ENCODE data around the gene PAX7.

DNA sequence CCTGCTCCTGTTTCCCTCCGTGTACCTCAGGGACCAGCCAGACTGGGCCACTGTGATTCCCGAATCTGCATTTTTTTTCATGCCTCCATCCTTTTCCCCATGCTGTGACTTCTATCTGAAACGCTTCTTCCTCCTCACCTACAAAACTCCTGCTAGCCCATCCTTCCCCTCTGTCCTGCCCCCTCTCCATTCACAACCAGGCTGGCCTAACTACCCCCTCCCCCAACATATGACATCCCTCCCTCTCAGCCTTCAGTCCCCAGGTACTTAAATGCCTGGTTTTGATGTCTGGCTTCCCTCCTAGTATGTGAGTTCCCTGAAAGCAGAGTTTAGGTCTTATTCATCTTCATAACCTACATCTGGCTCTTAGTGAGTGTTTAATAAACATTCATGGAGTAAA lies 146.1 kb downstream of the PAX7 start:
- TF ChIP-seq CHD1 (IDR thresholded peaks at IDR 0.05; ENCODE audit: low read depth, low read length) (no peak), POLR2A (IDR thresholded peaks at IDR 0.05; ENCODE audit: low read depth, low read length) (no peak), MAFK (IDR thresholded peaks at IDR 0.05; ENCODE audit: low read depth, low read length) (no peak), RAD21 (IDR thresholded peaks at IDR 0.05; ENCODE audit: low read length) (no peak), BHLHE40 (IDR thresholded peaks at IDR 0.05; ENCODE audit: low read depth, low read length) (no peak), SMC3 (IDR thresholded peaks at IDR 0.05; ENCODE audit: low read depth, low read length) (no peak), FOS (IDR thresholded peaks at IDR 0.05; ENCODE audit: low read depth, low read length) (no peak), MAZ (IDR thresholded peaks at IDR 0.05; ENCODE audit: borderline replicate concordance, low read depth, low read length) (no peak)
- TF ChIP-seq, protein P1, sequence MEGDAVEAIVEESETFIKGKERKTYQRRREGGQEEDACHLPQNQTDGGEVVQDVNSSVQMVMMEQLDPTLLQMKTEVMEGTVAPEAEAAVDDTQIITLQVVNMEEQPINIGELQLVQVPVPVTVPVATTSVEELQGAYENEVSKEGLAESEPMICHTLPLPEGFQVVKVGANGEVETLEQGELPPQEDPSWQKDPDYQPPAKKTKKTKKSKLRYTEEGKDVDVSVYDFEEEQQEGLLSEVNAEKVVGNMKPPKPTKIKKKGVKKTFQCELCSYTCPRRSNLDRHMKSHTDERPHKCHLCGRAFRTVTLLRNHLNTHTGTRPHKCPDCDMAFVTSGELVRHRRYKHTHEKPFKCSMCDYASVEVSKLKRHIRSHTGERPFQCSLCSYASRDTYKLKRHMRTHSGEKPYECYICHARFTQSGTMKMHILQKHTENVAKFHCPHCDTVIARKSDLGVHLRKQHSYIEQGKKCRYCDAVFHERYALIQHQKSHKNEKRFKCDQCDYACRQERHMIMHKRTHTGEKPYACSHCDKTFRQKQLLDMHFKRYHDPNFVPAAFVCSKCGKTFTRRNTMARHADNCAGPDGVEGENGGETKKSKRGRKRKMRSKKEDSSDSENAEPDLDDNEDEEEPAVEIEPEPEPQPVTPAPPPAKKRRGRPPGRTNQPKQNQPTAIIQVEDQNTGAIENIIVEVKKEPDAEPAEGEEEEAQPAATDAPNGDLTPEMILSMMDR (conservative IDR thresholded peaks at IDR 0.05; ENCODE audit: low read depth, low read length), result no peak
- TF ChIP-seq, protein P2, sequence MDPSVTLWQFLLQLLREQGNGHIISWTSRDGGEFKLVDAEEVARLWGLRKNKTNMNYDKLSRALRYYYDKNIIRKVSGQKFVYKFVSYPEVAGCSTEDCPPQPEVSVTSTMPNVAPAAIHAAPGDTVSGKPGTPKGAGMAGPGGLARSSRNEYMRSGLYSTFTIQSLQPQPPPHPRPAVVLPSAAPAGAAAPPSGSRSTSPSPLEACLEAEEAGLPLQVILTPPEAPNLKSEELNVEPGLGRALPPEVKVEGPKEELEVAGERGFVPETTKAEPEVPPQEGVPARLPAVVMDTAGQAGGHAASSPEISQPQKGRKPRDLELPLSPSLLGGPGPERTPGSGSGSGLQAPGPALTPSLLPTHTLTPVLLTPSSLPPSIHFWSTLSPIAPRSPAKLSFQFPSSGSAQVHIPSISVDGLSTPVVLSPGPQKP (IDR thresholded peaks at IDR 0.05; ENCODE audit: borderline replicate concordance, low read depth, low read length), result no peak

All from IMR-90 (cell line).